ENCODE measurements around the gene KCNJ3.

- TF ChIP-seq CTCF (IDR thresholded peaks at IDR 0.05; ENCODE audit: borderline replicate concordance, extremely low read depth, low read length, poor library complexity, severe bottlenecking) (no peak), EZH2 (IDR thresholded peaks at IDR 0.05; ENCODE audit: borderline replicate concordance, low read depth, low read length, severe bottlenecking) (no peak)
Measured at GRCh38 chr2:154844513-154844912, 146.0 kb downstream of the KCNJ3 start.
